GM12801 (cell line): ENCODE data around the gene SP140L.

Experiments used
- CTCF ChIP-seq: IDR thresholded peaks from one replicate; pipeline ENCODE4 v1.5.1; 2011; ENCODE audit warnings: control low read depth; ENCODE audit not compliant: insufficient read length; ENCODE audit errors: extremely low read depth

Gene SP140L

DNA sequence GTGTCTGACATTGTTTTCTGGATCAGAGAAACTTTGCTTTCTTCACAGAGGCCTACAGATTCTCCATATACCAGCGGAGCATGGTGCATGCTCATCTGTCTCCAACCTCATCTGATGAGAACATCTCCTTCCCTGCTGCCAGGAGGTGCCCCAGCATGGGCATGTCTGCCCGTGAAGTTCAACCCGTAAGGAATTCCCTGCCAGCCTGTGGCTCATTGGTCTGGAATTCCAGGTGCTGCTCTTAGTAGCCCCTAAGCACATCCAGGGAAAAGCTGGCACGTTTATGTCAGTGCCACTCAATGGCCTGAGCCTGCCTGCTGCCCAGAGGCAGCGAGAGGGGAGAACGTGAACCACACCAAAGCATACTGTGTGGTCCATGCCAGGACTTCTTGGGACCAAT, 87.3 kb downstream of the SP140L start:
- no peak for TF ChIP-seq CTCF

DNA sequence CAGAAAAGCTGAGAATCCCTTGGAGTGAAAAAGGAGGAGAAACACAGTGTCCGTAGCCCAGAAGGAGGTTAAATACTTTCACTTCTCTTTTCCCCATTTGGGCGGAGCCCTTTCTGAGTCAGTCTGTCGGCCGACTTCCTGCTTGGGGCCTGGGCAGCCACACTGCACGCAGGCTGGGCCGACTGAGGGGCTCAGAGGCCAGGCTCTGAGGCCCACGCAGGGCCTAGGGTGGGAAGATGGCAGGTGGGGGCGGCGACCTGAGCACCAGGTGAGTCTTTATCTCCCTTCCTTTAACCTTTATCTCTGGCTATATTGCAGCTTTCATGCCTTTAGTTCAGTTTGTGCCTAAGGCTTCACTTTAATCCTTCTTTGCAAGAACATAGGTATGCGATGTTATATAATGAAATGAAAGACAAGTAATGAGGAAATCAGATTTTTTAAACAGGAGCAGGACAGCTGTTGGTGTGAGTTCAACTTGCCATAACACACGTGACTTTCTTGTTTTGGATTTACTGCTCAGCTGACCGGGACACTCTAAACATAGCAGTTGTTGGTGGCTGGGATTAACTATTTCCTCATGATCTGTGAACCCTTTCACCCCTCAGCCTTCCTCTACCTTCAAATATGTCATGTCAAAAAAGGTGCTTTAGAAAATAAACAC, 89.2 kb downstream of the SP140L start, which contains the start of gene SP100:
Gene SP100, plus strand, starts transcription at position 141 of the 661 bp plus-strand sequence. Its CDS starts 96 bp downstream, at position 237.
- TF ChIP-seq CTCF: no peak

GRCh38 chr2:230417436-230417835, 90.4 kb downstream of the SP140L start:
- TF ChIP-seq CTCF: no peak

DNA sequence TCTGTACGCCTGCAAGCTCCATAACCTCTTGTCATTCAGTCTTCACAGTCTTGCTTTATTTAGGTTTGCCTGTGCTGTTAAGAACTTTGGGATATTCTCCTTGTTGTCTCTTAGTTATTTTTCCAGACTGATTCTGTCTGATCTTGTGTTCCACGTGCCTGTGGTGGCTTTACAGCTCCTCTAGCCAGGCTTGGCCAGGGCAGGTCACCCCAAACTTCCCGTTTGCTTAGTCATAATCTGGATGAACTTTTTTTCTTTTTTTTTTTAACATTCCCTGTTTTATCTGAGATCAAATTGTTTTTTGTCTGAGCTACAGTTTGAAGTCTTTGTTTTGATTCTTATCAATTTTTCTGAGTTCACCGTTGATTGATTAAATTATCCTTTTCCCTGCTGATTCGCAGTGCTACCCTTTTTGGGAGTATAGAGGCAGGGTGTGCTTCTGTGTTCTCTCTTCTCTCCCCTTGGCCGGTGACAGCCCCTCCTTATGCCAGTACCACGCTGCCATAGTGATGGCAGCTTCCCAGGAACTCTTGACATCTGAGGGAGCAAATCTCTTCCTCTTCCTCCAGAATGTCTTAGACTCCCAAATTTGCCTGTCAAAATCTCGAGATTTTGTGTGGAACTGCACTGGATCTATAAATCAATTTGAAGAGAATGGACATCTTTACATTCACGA, 91.5 kb downstream of the SP140L start:
- no peak for TF ChIP-seq CTCF

GRCh38 chr2:230419181-230419580, 92.2 kb downstream of the SP140L start:
- TF ChIP-seq CTCF: no peak

GRCh38 chr2:230422149-230422548, 95.2 kb downstream of the SP140L start:
- TF ChIP-seq CTCF: no peak

- no peak for TF ChIP-seq CTCF
Measured at GRCh38 chr2:230423851-230424458, 97.0 kb downstream of the SP140L start.
